GM18502 (cell line): ENCODE results near the gene GUCY1A1.
"Not testable (repeated sequence)": the region's sequence is repeated elsewhere in the genome, so short reads cannot be mapped to it uniquely, and the experiment has no call there.

Source experiments
- ATAC-seq: cut with Tn5 transposase; IDR thresholded peaks from one replicate; pipeline ENCODE4 v1.9.1; 2021; ENCODE audit warnings: mild to moderate bottlenecking; ENCODE audit not compliant: unreplicated experiment, poor library complexity

GUCY1A1 gene, protein sequence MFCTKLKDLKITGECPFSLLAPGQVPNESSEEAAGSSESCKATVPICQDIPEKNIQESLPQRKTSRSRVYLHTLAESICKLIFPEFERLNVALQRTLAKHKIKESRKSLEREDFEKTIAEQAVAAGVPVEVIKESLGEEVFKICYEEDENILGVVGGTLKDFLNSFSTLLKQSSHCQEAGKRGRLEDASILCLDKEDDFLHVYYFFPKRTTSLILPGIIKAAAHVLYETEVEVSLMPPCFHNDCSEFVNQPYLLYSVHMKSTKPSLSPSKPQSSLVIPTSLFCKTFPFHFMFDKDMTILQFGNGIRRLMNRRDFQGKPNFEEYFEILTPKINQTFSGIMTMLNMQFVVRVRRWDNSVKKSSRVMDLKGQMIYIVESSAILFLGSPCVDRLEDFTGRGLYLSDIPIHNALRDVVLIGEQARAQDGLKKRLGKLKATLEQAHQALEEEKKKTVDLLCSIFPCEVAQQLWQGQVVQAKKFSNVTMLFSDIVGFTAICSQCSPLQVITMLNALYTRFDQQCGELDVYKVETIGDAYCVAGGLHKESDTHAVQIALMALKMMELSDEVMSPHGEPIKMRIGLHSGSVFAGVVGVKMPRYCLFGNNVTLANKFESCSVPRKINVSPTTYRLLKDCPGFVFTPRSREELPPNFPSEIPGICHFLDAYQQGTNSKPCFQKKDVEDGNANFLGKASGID

GRCh38 chr4:155666344-155667221 is at the start of gene GUCY1A1:
Gene GUCY1A1, plus strand, starts transcription at chr4:155666848. Its CDS starts 30,020 bp downstream, at chr4:155696868.
- peak; percentile 34 for ATAC-seq

GRCh38 chr4:155617296-155617695 is 49.4 kb upstream of the GUCY1A1 start:
- no peak for ATAC-seq

- no peak for ATAC-seq
Measured at GRCh38 chr4:155618183-155618838, 48.3 kb upstream of the GUCY1A1 start.

- no peak for ATAC-seq
Measured at GRCh38 chr4:155620637-155621036, 46.0 kb upstream of the GUCY1A1 start.

- ATAC-seq = peak; percentile 74
Measured at GRCh38 chr4:155624478-155624877, 42.2 kb upstream of the GUCY1A1 start.

- ATAC-seq = no peak
Measured at GRCh38 chr4:155626561-155626960, 40.1 kb upstream of the GUCY1A1 start.

- ATAC-seq = no peak
Measured at GRCh38 chr4:155629183-155629825, 37.3 kb upstream of the GUCY1A1 start.

DNA sequence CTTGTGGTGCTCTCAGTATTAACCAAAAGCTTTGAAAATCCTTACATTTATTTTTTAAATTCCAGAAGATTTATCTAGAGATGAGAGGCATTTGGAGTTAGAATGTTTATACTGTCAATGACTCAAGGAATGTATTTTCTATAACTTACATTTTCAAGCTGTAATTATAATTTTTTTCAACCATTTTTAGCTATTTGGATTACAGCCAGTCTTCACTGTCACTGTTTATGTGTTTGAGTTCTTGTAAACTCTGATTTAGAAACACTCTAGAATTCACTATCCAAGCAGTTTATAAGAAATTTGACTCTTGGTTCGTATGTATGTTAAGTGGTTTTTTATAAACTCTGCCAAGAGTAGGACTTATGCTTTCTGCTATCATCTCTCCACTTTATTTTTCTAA is 36.7 kb upstream of the GUCY1A1 start:
- no peak for ATAC-seq

GRCh38 chr4:155632310-155632840 is 34.3 kb upstream of the GUCY1A1 start:
- ATAC-seq = no peak

GRCh38 chr4:155638195-155638965 is 28.3 kb upstream of the GUCY1A1 start:
- ATAC-seq = no peak

GRCh38 chr4:155639704-155640523 is 26.7 kb upstream of the GUCY1A1 start:
- peak; percentile 86 for ATAC-seq

- no peak for ATAC-seq
Measured at GRCh38 chr4:155640751-155641150, 25.9 kb upstream of the GUCY1A1 start.

DNA sequence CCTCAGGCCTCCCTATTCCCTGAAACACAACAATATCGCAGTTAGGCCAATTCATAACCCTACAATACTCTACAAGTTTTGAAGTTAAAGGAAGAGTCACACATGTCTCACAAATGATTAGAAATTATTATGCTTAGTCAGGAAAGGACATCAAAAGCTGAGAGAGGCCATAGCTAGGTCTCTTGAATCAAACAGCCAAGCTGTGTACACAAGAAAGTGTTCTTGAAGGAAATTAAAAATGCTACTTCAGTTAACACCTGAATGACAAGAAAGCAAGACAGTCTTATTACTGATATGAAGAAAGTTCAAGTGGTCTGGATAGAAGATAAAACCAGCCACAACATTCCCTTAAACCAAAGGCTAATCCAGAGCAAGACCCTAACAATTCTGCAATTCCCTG is 23.6 kb upstream of the GUCY1A1 start:
- ATAC-seq = no peak

- no peak for ATAC-seq
Measured at GRCh38 chr4:155646001-155646400, 20.6 kb upstream of the GUCY1A1 start.

DNA sequence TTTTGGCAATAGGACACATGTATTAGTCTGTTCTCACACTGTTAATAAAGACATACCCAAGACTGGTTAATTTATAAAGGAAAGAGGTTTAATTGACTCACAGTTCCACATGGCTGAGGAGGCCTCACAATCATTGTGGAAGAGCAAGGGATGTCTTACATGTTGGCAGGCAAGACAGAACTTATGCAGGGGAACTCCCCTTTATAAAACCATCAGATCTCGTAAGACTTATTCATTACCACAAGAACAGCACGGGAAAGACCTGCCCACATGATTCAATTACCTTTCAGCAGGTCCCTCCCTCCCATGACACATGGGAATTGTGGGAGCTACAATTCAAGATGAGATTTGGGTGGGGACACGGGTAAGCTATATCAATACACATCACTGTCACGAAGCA is 15.9 kb upstream of the GUCY1A1 start:
- not testable (repeated sequence) for ATAC-seq

- ATAC-seq = no peak
Measured at GRCh38 chr4:155653052-155653451, 13.6 kb upstream of the GUCY1A1 start.

- no peak for ATAC-seq
Measured at GRCh38 chr4:155656025-155656424, 10.6 kb upstream of the GUCY1A1 start.

GRCh38 chr4:155657169-155657568 is 9.5 kb upstream of the GUCY1A1 start:
- ATAC-seq = no peak
